GM23248 (cell line): ENCODE results near the gene SELENBP1. TPM values are rescaled to one million over a fixed set of nuclear protein-coding genes. Genes with fewer than 3 reads are reported as not detected.
"Not testable (repeated sequence)": the region's sequence is repeated elsewhere in the genome, so short reads cannot be mapped to it uniquely, and the experiment has no call there.

Experiments
- DNase-seq: peaks from one replicate; pipeline ENCODE4 v3.0.0-alpha.2; 2015
- H2AFZ ChIP-seq: fragments of 200-600 bp; sonication (generic); 2 replicates; pipeline ENCODE4 v1.6.1; 2016; ENCODE audit warnings: antibody characterized with exemption
- H3F3A ChIP-seq: fragments of 200-600 bp; sonication (generic); 2 replicates; pipeline ENCODE4 v1.6.1; 2016; ENCODE audit warnings: mild to moderate bottlenecking, antibody characterized with exemption, mixed run types; ENCODE audit not compliant: insufficient read depth
- H3K27ac ChIP-seq: fragments of 200-600 bp; sonication (generic); 2 replicates; pipeline ENCODE4 v1.5.1; 2016; ENCODE audit warnings: mild to moderate bottlenecking
- H3K27me3 ChIP-seq: fragments of 200-600 bp; sonication (generic); replicated peaks from 2 replicates; pipeline ENCODE4 v1.6.1; 2016; ENCODE audit warnings: mild to moderate bottlenecking; ENCODE audit not compliant: insufficient read depth
- H3K36me3 ChIP-seq: fragments of 200-600 bp; sonication (generic); 2 replicates; pipeline ENCODE4 v1.6.1; 2016; ENCODE audit warnings: low read depth, mild to moderate bottlenecking
- H3K4me1 ChIP-seq: fragments of 200-600 bp; sonication (generic); 2 replicates; pipeline ENCODE4 v1.6.1; 2016; ENCODE audit warnings: mild to moderate bottlenecking; ENCODE audit not compliant: insufficient read depth
- H3K4me2 ChIP-seq: fragments of 200-600 bp; sonication (generic); one replicate; pipeline ENCODE4 v1.6.1; 2016; ENCODE audit warnings: mild to moderate bottlenecking; ENCODE audit not compliant: unreplicated experiment
- H3K4me3 ChIP-seq: fragments of 200-600 bp; sonication (generic); 2 replicates; pipeline ENCODE4 v1.5.1; 2016; ENCODE audit warnings: mild to moderate bottlenecking
- H3K79me2 ChIP-seq: fragments of 200-600 bp; sonication (generic); 2 replicates; pipeline ENCODE4 v1.6.1; 2016; ENCODE audit warnings: mild to moderate bottlenecking; ENCODE audit not compliant: insufficient read depth
- H3K9ac ChIP-seq: fragments of 200-600 bp; sonication (generic); 2 replicates; pipeline ENCODE4 v1.6.1; 2016; ENCODE audit warnings: mild to moderate bottlenecking
- H3K9me2 ChIP-seq: fragments of 200-600 bp; sonication (generic); 2 replicates; pipeline ENCODE4 v1.6.1; 2016; ENCODE audit warnings: mixed run types, mild to moderate bottlenecking, moderate library complexity; ENCODE audit not compliant: insufficient read depth
- H3K9me3 ChIP-seq: fragments of 200-600 bp; sonication (generic); one replicate; pipeline ENCODE4 v1.6.1; 2017; ENCODE audit warnings: low read depth
- H4K20me1 ChIP-seq: fragments of 200-600 bp; sonication (generic); 2 replicates; pipeline ENCODE4 v1.6.0; 2016; ENCODE audit not compliant: insufficient read depth
- EZH2 ChIP-seq: fragments of 200-600 bp; sonication (generic); IDR thresholded peaks from 2 replicates; pipeline ENCODE4 v1.6.1; 2018; ENCODE audit warnings: antibody characterized with exemption, mild to moderate bottlenecking; ENCODE audit not compliant: insufficient read depth, poor library complexity, severe bottlenecking
- EZH2phosphoT487 ChIP-seq: fragments of 200-600 bp; sonication (generic); IDR thresholded peaks from 2 replicates; pipeline ENCODE4 v1.6.1; 2018; ENCODE audit warnings: antibody characterized with exemption, moderate library complexity, mild to moderate bottlenecking, low read depth; ENCODE audit not compliant: insufficient read depth
- WGBS, 2 experiments: methylation state at CpG; one replicate each; pipeline ENCODE4 v1.1.6; 2015 to 2017; ENCODE audit warnings: low lambda C conversion rate in 2 of 2, low coverage in 1 of 2; ENCODE audit errors: missing lambda C conversion rate in 2 of 2; 5-methylcytosine and 5-hydroxymethylcytosine counted together
- in situ Hi-C: fragments of 300-500 bp; cut with MboI; formaldehyde crosslinking; loops from 2 replicates; pipeline ENCODE4 v1.15.0; 2020
- polyA plus RNA-seq: library from polyadenylated mRNA; unstranded; fragments of >200 nt; fragmentation: Nextera tagmentation; extraction: Ambion mirVana; gene quantifications from 2 replicates; pipeline ENCODE4 v1.2.1, GENCODE V29; 2016
- total RNA-seq: library from RNA; depleted of rRNA; stranded (reverse); fragments of >200 nt; shearing (Covaris generic); gene quantifications from 2 replicates; pipeline ENCODE4 v1.2.3, GENCODE V29; 2014

The SELENBP1 gene
- total and polyA plus RNA-seq, 2 experiments from 2014 or later, result 3.0 to 4.0 TPM

GRCh38 chr1:151391079-151391563 lies 18.6 kb upstream of the SELENBP1 start:
- H3K9me3 ChIP-seq, result no peaks in the 10 kb centered on the region
- no peak overlapping the region for H3K4me3 ChIP-seq
- no peaks in the 10 kb centered on the region for H3K36me3 ChIP-seq
- no peaks in the 10 kb centered on the region for H3F3A ChIP-seq
- 62 to 64% methylated on average over 3 of the region's 3 CpGs for WGBS, 2 experiments
- DNase-seq, result no peak
- H3K27ac ChIP-seq, result no peak overlapping the region
- no peak overlapping the region for H3K4me2 ChIP-seq
- no peaks in the 10 kb centered on the region for H3K79me2 ChIP-seq
- no peaks in the 10 kb centered on the region for H3K27me3 ChIP-seq
- H3K4me1 ChIP-seq, result no peaks in the 10 kb centered on the region
- no peak overlapping the region for H3K9ac ChIP-seq
- no peaks in the 10 kb centered on the region for H4K20me1 ChIP-seq
- TF ChIP-seq EZH2phosphoT487, result no peak
- TF ChIP-seq EZH2, result no peak
- no peak overlapping the region for H2AFZ ChIP-seq
- in situ Hi-C loops, result no loop called here
- no peaks in the 10 kb centered on the region for H3K9me2 ChIP-seq

GRCh38 chr1:151390221-151391078 lies 17.9 kb upstream of the SELENBP1 start:
- H3K9me3 ChIP-seq, H4K20me1 ChIP-seq, H3K4me3 ChIP-seq, H3K27me3 ChIP-seq, in situ Hi-C loops, H3K79me2 ChIP-seq, H3K27ac ChIP-seq, H3K4me2 ChIP-seq, H3K4me1 ChIP-seq, H3K36me3 ChIP-seq, H2AFZ ChIP-seq, H3K9ac ChIP-seq, H3K9me2 ChIP-seq, DNase-seq, H3F3A ChIP-seq: not testable (repeated sequence)
- 83 to 86% methylated on average over 22 of the region's 22 CpGs for WGBS, 2 experiments

DNA sequence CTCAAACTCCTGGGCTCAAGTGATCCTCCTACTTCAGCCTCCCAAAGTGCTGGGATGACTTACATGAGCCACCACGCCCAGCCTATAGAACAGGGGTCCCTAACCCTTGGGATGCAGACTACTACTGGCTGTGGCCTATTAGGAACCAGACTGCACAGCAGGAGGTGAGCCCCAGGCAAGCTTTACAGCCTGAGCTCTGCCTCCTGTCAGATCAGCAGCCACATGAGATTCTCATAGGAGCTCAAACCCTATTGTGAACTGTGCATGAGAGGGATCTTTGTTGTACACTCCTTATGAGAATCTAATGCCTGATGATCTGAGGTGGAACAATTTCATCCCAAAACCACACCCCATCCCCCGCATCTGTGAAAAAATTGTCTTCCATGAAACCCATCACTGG lies 13.5 kb upstream of the SELENBP1 start:
- H3K27ac ChIP-seq, result no peak overlapping the region
- H3F3A ChIP-seq, result no peaks in the 10 kb centered on the region
- H3K4me1 ChIP-seq, result no peaks in the 10 kb centered on the region
- H3K9me2 ChIP-seq, result no peaks in the 10 kb centered on the region
- no peaks in the 10 kb centered on the region for H3K9me3 ChIP-seq
- WGBS, 2 experiments, result 33 to 41% methylated on average over 2 of the region's 2 CpGs
- H3K36me3 ChIP-seq, result no peaks in the 10 kb centered on the region
- no peaks in the 10 kb centered on the region for H3K79me2 ChIP-seq
- in situ Hi-C loops, result no loop called here
- H3K9ac ChIP-seq, result no peak overlapping the region
- no peak overlapping the region for H2AFZ ChIP-seq
- H3K27me3 ChIP-seq, result no peaks in the 10 kb centered on the region
- DNase-seq, result no peak
- no peaks in the 10 kb centered on the region for H4K20me1 ChIP-seq
- no peak overlapping the region for H3K4me2 ChIP-seq
- H3K4me3 ChIP-seq, result no peak overlapping the region
- TF ChIP-seq EZH2phosphoT487, result no peak
- TF ChIP-seq EZH2, result no peak

DNA sequence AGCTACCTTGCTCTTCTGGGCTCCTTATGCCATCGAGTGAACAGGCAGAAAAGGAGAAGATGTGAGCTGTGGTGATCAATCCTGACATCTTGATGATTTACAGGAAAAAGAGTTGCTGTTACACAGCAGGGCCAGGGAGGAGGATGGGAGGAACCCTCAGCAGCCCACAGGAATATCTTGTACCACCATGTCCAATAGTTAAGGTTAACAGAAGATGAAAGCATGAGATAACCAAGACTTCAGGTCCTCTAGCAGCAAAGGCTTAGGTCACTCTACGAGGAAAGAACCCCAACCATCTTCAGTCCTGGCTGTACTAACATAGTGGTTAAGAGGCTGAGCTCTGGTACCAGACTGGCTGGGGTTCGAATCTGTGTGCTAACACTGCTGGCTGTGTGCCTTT lies 12.1 kb upstream of the SELENBP1 start:
- no peaks in the 10 kb centered on the region for H3K36me3 ChIP-seq
- H3K79me2 ChIP-seq, result no peaks in the 10 kb centered on the region
- no peak for DNase-seq
- no peaks in the 10 kb centered on the region for H4K20me1 ChIP-seq
- no peaks in the 10 kb centered on the region for H3K27me3 ChIP-seq
- no peak overlapping the region for H3K4me3 ChIP-seq
- no peaks in the 10 kb centered on the region for H3K9me3 ChIP-seq
- no peak overlapping the region for H3K4me2 ChIP-seq
- H3K9ac ChIP-seq, result no peak overlapping the region
- no peak for TF ChIP-seq EZH2
- no peak for TF ChIP-seq EZH2phosphoT487
- no peaks in the 10 kb centered on the region for H3F3A ChIP-seq
- no peak overlapping the region for H3K27ac ChIP-seq
- no peaks in the 10 kb centered on the region for H3K9me2 ChIP-seq
- in situ Hi-C loops, result no loop called here
- H3K4me1 ChIP-seq, result no peaks in the 10 kb centered on the region
- WGBS, 2 experiments, result 49 to 63% methylated on average over 3 of the region's 3 CpGs
- H2AFZ ChIP-seq, result no peak overlapping the region
